SIG-M5 (cell line): ENCODE data around the gene KRT23.

ENCODE experiments used
- DNase-seq: peaks from one replicate; lab custom pipeline; 2025; lab: John Stamatoyannopoulos, UW

KRT23 gene, protein sequence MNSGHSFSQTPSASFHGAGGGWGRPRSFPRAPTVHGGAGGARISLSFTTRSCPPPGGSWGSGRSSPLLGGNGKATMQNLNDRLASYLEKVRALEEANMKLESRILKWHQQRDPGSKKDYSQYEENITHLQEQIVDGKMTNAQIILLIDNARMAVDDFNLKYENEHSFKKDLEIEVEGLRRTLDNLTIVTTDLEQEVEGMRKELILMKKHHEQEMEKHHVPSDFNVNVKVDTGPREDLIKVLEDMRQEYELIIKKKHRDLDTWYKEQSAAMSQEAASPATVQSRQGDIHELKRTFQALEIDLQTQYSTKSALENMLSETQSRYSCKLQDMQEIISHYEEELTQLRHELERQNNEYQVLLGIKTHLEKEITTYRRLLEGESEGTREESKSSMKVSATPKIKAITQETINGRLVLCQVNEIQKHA

DNA sequence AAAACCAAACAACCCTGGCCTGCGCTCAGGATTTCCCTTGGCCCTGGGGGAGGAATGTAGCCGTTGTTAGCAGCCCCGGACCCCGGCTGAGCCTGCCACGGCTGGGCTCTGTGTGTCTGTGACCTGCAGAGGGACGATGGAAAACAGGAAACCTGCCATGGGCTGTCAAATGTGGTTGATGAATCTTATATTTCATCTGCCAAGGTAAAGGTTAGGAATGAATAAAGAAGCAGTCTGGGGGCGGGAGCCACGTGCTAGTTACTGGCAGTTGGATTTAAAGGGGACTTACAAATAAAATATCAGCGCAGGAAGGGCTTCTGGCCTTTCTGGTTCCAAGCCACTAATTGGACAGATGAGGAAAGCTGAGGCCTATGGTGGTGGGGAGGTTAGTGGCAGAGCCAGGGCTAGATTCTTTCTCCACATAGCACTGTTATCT lies at the start of gene KRT23:
Gene KRT23 (minus strand): TSS at position 263 of the 436 bp plus-strand sequence. CDS start 1,043 bp downstream, outside the sequence.
- no peak for DNase-seq

DNA sequence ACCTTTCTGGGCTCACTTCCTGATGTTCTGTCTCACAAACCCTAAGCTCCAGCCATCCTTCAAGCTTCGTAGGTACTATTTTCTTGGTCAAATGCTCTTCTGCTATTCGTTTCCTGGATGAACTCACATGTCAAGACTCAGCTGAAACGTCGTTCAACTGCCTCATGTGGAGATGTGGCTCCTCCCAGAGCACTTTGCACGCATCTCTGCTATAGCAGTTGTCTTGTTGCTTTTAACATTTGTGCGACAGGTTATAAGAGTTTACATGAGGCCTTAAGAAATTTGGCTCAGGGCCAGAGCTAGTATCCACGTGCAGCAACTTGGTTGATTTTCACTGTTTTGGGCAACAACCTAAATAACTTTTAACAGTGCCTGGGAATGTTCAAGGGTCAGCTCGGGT lies 49.5 kb upstream of the KRT23 start:
- no peak for DNase-seq

DNA sequence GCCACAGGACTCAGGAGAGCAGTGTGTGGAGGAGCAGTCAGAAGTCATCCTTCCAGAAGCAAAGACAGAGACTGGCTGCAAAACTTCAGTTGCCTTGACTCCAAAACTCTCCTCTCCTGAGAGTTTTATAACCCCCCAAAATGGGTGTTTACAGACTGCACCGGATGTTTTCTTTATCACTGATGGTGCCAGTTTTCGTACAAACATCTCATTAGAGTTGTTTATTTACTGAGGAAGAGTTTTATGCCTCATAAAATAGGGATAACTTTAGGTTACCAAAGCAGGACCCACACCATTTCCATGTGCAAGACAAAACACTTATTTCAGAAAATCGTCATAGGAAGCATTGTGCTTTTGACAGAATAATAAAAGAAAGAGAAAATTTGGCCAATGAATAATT lies 46.8 kb upstream of the KRT23 start, which contains the start of gene KRT40:
Gene KRT40 (minus strand): TSS at position 101 of the 400 bp plus-strand sequence. CDS start 53 bp downstream, at position 48.
- no peak for DNase-seq

DNA sequence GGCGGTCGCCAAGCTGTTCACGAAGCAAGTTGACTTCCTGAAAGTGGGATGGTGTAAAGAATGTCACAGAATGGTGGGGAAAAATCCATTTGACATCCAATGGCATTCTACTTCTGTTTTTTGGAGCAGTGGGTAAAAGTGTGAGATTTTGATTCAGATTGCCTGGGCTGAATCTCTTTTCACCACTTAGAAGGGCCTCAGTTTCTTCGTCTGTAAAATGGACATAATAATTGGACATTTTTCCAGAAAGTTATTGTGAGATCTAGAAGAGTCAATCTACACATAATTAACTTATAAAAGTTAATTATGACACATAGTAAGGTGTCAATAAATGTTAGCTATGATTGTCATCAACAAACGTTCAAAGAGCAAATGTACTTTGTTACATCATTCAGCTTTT lies 43.7 kb upstream of the KRT23 start:
- no peak for DNase-seq

DNA sequence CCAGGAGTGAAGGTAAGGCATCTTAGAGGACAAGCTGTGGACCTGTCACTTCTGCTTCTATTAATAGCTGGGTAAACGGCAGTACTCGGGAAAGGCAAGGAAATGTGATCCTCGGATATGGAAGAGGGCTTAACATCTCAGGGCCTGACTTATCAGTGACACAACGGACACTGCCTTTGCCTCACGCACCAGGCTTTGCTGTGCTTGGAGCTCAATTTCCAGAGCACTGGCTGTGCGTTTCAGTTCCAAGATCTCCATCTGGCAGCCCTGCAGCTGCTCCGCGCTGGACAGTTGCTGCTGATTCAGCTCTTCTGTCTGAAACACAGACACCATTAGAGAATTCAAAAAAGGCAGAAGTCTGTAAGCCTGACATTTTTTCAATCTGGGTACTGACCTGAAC lies 43.1 kb upstream of the KRT23 start:
- no peak for DNase-seq

DNA sequence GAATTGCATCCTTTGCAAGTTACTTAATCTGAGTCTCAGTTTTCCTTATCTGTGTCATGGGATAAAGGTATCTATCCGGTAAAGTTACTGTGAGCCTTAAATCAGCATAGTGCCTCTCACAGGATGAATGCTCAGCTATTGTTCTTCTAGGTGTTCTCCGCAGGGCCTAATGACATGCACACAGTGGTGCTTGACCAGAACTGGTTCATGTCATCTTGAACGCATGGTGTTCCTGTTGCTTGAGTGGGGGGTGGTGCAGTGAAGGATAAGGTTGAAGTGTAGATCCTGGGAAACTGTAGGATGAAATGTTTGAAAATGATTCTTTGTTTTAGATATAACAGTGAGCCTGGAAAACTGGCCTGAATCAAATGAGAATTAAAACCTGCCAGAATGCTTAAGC lies 42.7 kb upstream of the KRT23 start:
- no peak for DNase-seq

DNA sequence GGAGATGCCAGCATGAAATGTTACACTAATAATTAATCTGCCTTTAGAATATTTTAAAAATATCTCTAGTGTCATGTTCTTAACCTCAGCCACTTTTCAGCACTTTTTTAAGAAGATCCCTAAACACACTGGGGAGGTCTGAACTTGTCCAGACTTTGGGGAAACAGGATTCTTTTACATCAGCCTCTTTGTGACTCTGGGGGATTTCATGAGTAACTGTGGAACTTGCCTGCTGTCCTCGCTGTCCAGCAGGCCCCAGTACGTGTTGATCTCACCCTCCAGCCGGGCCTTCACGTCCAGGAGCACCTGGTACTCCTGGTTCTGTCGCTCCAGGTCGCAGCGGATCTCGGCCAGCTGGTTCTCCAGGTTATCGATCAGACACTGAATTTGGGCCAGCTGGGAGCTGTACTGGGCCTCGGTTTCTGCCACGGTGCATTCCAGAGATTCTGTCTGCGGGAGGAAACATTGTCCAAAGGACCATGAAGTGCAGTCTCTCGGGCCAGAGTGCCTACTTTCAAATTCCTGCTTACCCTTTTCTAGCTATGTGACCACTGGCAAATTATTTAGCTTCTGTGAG lies 41.2 kb upstream of the KRT23 start:
- no peak for DNase-seq

DNA sequence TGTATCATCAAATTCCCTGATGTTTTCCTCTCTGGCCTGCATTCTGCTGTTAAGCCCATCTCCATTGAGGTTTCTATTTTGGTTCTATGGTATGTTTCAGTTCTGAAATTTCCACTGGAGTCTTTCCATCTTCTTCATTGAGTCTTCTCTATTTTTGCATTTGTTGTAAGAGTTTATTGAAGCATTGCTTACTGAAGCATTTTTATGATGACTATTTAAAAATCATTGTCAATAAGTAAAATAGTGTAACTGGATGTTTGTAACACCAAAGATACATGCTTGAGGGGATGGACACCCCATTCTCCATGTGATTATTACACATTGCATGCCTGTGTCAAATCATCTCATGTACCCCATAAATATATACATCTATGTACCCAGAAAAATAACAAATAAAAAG lies 38.1 kb upstream of the KRT23 start:
- no peak for DNase-seq

DNA sequence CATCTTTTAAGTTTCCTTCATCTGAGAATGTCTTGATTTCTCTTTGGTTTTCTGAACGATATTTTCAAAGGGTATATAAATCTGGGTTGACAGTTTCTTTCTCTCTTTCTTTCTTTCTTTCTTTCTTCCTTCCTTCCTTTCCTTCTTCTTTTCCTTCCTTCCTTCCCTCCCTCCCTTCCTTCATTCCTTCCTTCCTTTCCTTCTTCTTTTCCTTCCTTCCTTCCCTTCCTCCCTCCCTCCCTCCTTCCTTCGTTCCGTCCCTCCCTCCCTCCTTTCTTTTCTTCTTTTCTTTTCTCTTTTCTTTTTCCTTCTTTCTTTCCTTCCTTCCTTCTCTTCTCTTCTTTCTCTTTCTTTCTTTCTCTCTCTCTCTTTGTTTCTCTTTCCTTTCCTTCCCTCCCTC lies 36.9 kb upstream of the KRT23 start:
- no peak for DNase-seq

DNA sequence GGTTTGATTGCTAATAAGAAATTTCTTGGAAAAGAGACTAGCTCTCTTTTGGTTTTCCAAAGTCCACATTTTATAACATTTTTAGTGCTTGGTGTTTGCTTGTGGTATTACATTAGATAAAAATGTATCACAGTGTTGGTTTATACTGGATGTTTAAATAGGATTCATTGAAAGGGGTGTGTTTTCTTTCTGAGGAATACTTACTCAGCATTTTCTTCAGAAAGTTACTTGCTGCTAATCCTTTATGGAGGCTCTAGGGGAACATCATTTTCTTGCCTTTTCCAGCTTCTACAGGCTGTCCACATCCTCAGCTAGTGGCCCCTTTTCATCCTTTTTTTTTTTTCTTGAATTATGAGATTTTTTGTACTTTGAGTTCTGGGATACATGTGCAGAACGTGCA lies 30.1 kb upstream of the KRT23 start:
- DNase-seq: no peak

DNA sequence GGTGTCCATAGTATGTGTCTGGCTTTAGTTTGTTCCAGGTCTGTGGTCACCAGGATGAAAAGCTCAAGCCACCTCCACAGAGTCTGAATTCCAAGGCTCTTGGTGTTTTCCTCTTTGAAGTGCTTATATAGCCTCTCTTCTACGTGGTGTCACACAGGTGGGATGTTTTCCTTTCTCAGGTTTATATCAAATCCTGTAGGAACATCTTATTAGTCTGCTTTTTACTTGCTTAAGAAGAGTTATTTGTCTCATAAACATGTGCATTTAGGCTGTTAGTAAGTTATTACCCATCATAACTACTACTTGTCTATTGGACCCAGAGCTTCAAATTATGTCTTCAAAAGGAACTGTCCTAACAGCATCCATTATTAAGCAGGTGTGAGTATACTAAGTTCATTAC lies 29.4 kb upstream of the KRT23 start, which contains the start of gene KRT39:
Gene KRT39 (minus strand): TSS at position 101 of the 400 bp plus-strand sequence. CDS start 92 bp downstream, at position 9.
- no peak for DNase-seq

DNA sequence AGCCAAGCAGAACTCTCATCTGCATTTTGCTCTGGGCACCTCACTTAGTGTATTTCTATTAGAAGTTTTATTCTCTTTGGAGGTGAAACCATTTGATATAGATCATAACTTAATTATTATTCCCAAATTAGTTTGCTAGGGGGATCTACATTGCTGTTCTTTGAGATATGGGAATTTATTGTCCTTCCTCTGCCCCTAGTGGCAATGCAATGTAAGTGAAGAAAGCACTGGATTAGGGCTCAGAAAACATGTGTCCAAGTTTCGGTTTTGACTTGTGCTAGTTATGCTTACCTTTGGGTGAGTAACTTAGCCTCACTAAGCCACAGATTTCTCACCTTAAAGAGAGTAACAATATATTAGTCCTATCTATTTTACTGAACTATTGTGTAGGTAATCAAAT lies 26.4 kb upstream of the KRT23 start:
- DNase-seq: no peak

DNA sequence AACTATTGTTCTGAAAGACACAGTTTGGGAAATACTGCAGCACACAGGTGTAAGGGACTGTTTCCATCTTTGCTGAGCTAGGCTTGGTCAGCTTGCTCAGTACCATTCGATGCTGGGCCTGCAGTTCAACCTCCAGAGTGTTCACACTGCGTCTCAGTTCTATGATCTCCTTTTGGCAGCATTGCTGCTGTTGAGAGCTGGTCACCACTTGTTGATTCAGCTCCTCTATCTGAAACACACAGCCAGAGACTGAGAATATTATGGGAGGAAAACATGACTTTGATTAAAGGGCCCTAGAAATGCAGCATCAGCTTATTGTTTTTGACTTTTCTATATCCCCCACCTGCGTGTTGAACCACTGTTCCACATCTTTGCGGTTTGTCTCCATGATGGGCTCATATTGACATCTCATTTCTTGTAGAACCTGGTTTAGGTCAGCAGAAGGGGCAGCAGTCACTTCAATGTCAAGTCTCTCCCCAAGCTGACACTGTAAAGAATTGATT lies 24.7 kb upstream of the KRT23 start:
- no peak for DNase-seq

DNA sequence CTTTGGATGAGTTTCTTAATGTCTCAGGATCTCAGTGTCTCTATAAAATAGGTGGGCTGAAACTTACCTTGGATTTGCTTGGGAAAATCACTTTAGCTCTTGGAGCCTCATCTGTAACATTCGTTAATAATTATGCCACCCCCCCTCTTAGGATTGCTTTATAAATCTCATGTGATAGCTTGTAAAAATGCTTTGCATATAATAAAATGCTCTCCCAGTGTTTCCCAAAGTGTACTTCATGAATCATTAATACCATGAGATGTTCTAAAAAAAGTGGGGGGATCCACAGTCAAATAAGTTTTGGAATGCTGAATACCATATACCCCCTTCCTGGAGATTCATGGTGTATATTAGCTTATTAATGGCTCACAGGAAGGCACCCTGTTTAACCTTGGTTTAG lies 24.1 kb upstream of the KRT23 start:
- DNase-seq: no peak

DNA sequence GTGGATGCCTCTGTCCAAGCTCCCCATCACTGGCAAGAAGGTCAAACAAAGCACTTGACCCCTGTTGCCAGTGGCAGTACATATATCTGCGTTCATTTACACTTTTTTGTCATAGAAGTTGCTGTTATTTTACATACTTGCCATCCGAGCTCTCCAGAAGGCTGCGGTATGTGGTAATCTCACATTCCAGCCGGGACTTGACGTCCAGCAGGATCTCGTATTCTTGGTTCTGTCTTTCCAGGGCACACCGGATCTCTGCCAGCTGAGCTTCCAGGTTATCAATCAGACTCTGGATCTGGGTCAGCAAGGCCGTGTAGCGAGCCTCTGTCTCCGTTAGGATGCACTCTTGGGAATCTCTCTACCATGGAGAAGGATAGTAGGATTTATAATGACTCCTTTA lies 22.7 kb upstream of the KRT23 start:
- no peak for DNase-seq

DNA sequence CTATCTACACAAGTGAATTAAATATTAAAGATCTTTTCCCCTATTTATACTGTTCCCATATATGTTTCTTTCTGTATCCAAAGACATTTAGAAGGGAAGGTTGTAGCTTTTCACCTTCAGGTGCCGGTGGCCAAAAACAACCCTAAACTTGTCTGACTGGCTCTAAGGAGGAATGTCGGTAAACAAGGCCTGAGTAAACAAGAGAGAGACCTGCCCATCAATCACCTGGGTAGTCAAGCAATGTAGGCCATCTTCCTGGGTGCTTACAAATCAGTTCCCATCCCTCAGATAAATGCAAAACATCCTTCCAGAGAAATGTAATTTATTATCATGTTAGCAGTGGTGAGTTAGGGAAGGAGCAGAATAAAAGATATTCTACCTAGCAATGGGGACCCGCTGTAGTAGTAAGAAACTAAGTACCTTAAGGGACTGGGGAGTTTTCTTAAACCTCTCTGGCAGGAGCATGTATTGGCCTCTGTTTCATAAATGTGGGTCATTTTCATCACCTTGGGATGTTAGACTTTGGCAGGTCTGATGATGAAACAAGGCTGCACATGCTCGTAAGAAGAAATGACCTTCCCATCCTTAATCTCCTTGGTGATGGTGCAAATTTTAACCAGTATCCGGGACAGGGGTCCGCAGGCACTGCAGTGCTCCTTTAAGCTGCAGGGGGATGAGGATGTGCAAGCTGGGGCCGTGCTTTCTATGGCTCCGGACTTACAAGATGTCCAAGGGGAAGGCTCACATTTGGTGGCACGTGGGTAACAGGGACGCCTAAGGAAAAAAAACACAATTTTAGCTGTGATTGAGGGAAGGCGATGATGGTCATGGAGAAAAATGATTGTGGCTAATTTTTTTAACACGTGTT lies 20.9 kb upstream of the KRT23 start:
- DNase-seq: no peak

DNA sequence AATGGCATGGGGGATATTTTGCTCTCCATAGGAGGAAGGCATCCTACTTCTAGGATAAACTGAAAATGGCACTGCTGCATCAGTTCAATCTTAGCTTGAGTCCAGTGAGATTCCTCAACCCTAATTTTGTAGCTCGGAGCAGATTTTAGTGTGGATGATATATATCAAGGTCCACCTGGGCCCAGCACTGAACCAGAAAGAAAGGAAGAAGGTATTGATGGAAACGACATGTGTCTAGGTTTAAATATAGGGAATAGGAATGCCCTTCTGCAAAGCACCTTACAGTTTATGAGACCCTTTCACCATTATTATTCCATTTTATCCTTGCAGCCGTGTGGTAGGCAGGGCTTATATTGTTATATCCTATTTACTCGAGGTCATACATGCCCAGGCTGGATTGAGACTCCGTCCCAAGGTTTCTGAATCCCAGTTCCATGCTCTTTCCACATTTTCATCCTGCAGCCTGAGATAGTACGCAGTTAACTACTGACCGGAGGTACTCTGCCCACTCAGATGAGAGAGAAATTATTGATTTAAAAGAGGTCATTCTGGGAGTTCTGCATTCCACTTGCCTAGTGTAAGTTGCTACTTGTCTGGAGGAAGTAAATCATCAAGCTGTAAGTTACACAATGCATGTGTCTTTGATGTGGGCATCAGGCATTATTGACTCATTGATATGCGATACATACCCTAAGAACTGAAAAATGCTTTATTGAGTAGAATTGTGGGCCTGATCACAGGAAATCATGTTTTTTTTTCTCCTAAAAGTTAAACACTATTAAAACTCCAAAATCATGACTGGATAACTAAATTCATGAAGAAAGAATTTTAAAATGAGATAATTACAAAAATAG lies 19.2 kb upstream of the KRT23 start:
- DNase-seq: no peak

DNA sequence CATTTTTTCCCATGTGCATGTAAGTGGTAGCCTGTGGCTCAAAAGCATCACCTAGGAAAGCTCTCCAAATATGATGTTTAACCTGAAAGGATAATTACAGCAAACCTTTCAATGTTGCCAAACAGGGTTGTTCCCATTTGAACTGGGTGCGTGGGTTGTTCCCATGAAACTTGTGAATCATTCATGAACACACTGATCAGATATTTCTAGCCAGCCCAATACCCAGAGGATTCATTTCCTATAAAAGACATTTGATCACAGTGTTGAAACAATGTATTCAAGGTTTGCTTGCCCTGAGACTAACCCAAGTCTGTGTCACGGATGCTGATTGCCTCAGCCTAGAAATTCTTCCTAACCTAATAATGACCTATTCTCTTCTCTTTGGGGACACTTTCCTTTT lies 16.4 kb upstream of the KRT23 start:
- no peak for DNase-seq

DNA sequence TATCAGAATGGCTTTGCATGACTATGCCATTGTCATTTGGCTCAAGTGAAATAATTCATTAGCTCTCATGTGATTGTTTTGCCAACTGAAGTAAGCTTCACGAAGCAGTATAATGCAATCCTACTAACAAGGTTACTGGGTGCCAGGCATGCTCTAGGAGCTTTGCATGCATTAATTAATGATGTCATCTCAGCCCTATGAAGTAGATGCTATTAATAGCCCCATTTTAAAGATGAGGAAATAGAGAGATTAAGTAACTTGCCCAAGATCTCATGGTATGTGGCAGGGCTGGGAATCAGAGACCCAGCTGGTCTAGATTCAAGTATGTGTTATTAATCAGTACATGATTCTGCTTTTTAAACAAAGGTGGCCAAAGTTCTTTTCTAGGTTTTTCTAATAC lies 15.2 kb upstream of the KRT23 start:
- no peak for DNase-seq

DNA sequence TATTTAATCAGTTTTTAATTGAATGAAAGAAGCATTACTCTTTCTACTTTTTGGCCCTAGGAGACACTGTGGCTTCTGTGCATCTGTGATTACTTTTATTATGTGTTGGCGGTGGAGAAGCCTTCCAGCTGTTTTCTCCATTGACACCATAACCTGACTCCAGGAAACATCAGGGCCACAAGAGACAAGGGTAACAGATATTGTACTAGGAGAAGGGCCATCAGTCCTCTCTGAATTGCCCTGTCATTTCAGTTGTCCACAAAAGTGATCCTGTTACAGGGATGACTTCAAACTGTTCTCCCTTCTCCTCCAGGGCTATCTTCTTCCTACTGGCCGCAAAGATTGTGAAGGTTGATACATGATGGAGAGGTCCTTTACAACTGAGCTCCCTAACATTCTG lies 14.7 kb upstream of the KRT23 start:
- DNase-seq: no peak

DNA sequence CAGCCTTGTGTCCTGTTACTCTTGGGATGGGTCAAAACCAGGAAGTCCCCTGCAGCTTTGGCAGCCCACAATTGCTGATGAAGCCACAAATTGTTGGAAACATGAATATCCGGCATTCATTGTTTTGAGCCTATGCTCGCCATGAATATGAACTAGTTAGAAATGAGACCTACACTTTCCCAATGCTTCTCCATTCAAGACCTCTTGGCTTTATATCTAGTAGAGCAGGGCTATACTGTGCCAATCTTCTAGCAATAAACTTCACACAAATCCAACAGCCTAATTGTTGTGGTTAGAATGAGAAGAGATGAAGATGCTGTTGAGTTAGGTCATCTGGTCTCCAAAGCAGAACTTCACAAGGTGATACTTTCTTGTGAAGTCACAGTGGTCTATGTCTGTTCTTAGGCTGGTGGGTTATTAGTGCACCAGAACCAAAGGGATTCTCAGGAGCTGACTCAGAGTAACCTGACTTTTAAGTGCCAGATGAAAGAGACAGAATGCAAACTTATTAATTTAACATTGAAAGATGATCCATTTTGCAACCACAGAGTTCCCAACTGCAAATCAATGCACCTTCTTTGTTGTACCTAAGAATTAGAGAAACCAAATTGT lies 13.7 kb upstream of the KRT23 start:
- no peak for DNase-seq
